GM21825 (cell line): ENCODE data around the gene GNPDA1.
"Not testable (repeated sequence)": the region's sequence is repeated elsewhere in the genome, so short reads cannot be mapped to it uniquely, and the experiment has no call there.

Source experiments
- ATAC-seq: cut with Tn5 transposase; IDR thresholded peaks from one replicate; pipeline ENCODE4 v1.9.1; 2021; ENCODE audit warnings: mild to moderate bottlenecking, moderate library complexity; ENCODE audit not compliant: unreplicated experiment

Gene GNPDA1

GRCh38 chr5:142012792-142013388 lies at the start of gene GNPDA1:
Gene GNPDA1, minus strand, starts transcription at chr5:142013027. Its CDS starts 992 bp downstream, at chr5:142012035.
- peak; percentile 52 for ATAC-seq

GRCh38 chr5:142059304-142059940 lies 46.6 kb upstream of the GNPDA1 start:
- no peak for ATAC-seq

- no peak for ATAC-seq
These were observed 44.9 kb upstream of the GNPDA1 start for GRCh38 chr5:142057697-142058056.

- no peak for ATAC-seq
These were observed 44.2 kb upstream of the GNPDA1 start for GRCh38 chr5:142056816-142057696.

GRCh38 chr5:142055301-142055700 lies 42.5 kb upstream of the GNPDA1 start:
- no peak for ATAC-seq

GRCh38 chr5:142053426-142054151 lies 40.8 kb upstream of the GNPDA1 start:
- no peak for ATAC-seq

GRCh38 chr5:142052026-142052425 lies 39.2 kb upstream of the GNPDA1 start:
- not testable (repeated sequence) for ATAC-seq

- ATAC-seq, result no peak
These were observed 35.4 kb upstream of the GNPDA1 start for GRCh38 chr5:142048272-142048671.

- no peak for ATAC-seq
These were observed 33.4 kb upstream of the GNPDA1 start for GRCh38 chr5:142046191-142046590.

GRCh38 chr5:142040881-142041280 lies 28.1 kb upstream of the GNPDA1 start:
- not testable (repeated sequence) for ATAC-seq

GRCh38 chr5:142040285-142040684 lies 27.5 kb upstream of the GNPDA1 start:
- ATAC-seq, result no peak

- ATAC-seq, result no peak
These were observed 25.9 kb upstream of the GNPDA1 start for GRCh38 chr5:142038735-142039134.

GRCh38 chr5:142037599-142037998 lies 24.8 kb upstream of the GNPDA1 start:
- not testable (repeated sequence) for ATAC-seq

- ATAC-seq, result no peak
These were observed 24.1 kb upstream of the GNPDA1 start for GRCh38 chr5:142036918-142037317.

- no peak for ATAC-seq
These were observed 22.2 kb upstream of the GNPDA1 start for GRCh38 chr5:142034994-142035393.

GRCh38 chr5:142033632-142034567 lies 21.1 kb upstream of the GNPDA1 start:
- ATAC-seq, result not testable (repeated sequence)

GRCh38 chr5:142032747-142033631 lies 20.2 kb upstream of the GNPDA1 start:
- no peak for ATAC-seq

GRCh38 chr5:142032150-142032549 lies 19.3 kb upstream of the GNPDA1 start:
- no peak for ATAC-seq

GRCh38 chr5:142025637-142026036 lies 12.8 kb upstream of the GNPDA1 start:
- ATAC-seq, result no peak
